ENCODE results near the gene NPR1.
A peak's percentile ranks its signal among the peaks of the same experiment; 100 is the strongest.

The NPR1 gene

GRCh38 chr1:153727463-153728304, 49.2 kb downstream of the NPR1 start, which contains the start of gene INTS3:
Gene INTS3, plus strand, starts transcription at chr1:153728050. Its CDS starts 585 bp downstream, at chr1:153728635.
- ATAC-seq, result peak; percentile 99
- peak; percentile 98 for DNase-seq

GRCh38 chr1:153728305-153729066, 50.0 kb downstream of the NPR1 start:
- no peak for ATAC-seq
- DNase-seq, result peak; percentile 44

- DNase-seq, result no peak
- no peak for ATAC-seq
These were observed 52.0 kb downstream of the NPR1 start for GRCh38 chr1:153730468-153730988.

GRCh38 chr1:153733970-153734369, 55.5 kb downstream of the NPR1 start:
- no peak for DNase-seq
- no peak for ATAC-seq

- DNase-seq, result no peak
- no peak for ATAC-seq
These were observed 56.1 kb downstream of the NPR1 start for GRCh38 chr1:153734396-153735089.

GRCh38 chr1:153735090-153735420, 56.6 kb downstream of the NPR1 start:
- ATAC-seq (no peak), DNase-seq (no peak)

GRCh38 chr1:153741986-153742385, 63.5 kb downstream of the NPR1 start:
- ATAC-seq (no peak), DNase-seq (no peak)

- DNase-seq (no peak), ATAC-seq (peak; percentile 43)
These were observed 64.1 kb downstream of the NPR1 start for GRCh38 chr1:153742411-153743142.

All from stimulated activated naive CD8-positive, alpha-beta T cell treated with anti-CD3 and anti-CD28 coated beads, Interleukin-15, Interleukin-2, amounts not matched to agents 100 U/mL and 50 U/mL, for 24 hours (primary cell).